GM19467 (cell line): ENCODE results near the gene LONP1.
"Not testable (repeated sequence)": the region's sequence is repeated elsewhere in the genome, so short reads cannot be mapped to it uniquely, and the experiment has no call there.

Source experiments
- ATAC-seq: cut with Tn5 transposase; IDR thresholded peaks from one replicate; pipeline ENCODE4 v1.9.1; 2021; ENCODE audit warnings: mild to moderate bottlenecking, moderate library complexity; ENCODE audit not compliant: unreplicated experiment

LONP1 gene

GRCh38 chr19:5693195-5694166, 26.5 kb downstream of the LONP1 start:
- no peak for ATAC-seq

DNA sequence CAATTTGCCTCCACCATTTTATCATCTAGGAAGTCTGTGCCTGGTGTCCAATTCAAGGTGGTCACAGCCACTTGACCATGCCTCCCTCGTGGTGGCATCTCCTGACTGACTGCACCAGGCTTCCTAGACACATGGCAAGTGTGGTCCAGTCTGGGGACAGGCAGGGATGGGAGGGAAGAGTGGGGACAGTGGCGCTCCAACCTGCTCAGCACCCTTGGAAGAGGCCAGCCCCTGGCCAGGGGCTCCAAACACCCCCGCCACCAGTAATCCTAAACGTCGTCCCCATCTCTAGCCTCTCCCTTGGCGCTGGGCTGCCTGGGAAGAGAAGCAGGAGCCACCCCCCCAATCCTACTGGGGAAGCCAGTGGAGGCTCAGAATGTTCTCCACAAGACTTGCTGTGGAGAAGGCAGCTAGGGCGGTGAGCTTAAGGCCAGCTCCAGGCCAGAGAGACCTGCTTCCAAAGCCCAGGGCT, 27.2 kb downstream of the LONP1 start:
- ATAC-seq: no peak

GRCh38 chr19:5691822-5692722, 27.9 kb downstream of the LONP1 start:
- ATAC-seq: no peak

DNA sequence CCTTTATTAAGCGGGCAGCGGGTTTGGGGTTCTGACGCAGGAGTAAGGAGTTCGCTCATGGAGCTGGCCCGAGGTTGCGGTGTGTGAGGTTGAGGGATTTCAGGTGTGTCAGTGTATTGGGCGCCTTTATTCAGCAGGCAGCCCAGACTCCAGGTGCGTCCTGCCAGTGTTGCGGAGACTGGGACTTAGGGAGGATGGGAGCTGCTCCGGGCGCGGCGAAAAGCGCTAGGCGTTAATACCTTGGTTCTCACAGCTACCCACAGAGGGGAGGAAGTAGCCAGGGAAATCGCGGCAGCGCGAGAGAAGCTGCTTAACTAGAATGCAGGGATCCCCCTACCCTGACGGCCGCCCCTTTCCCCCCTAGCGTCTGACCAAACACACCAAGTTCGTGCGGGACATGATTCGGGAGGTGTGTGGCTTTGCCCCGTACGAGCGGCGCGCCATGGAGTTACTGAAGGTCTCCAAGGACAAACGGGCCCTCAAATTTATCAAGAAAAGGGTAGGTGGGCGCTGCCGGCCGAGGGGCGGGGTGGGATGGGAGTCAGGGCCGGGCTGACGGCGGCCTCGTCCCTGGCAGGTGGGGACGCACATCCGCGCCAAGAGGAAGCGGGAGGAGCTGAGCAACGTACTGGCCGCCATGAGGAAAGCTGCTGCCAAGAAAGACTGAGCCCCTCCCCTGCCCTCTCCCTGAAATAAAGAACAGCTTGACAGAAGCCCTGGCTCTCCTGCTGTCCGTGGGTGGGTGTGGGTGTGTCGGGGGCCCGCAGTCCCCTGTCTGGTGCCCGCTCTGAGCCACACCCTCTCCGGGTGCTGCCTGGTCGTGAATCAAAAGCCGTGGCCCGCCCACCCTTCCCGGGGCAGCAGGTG, 28.8 kb downstream of the LONP1 start:
- no peak for ATAC-seq

- ATAC-seq: peak; percentile 51
Measured at GRCh38 chr19:5690125-5690954, 29.6 kb downstream of the LONP1 start, which contains the start of gene RPL36. TSS of gene RPL36 (plus strand) at chr19:5690295. CDS start at chr19:5690508, 213 bp downstream.

DNA sequence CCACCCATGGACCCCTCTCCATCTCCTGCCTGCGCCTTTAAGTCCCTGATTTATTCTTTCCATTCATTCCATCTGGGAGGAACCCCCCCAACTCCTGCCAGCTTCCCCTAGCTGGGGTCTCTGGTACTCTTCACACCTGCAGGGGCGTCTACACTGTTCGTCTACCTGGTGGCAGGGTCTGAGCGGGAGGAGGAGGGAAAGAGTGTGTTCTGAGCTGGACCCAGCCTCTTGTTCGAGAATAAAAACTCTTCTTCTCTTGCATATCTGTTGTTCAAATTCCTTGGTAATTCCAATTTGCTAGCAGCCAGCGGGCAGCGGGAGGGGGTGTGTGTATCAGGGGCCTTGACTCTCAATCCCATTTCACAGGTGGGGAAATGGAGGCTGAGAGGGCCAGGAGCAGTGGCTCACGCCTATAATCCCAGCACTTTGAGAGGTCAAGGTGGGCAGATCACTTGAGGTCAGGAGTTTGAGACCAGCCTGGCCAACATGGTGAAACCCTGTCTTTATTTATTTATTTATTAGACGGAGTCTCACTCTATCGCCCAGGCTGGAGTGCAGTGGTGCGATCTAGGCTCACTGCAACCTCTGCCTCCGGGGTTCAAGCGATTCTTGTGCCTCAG, 31.6 kb downstream of the LONP1 start:
- ATAC-seq: not testable (repeated sequence)

- ATAC-seq: no peak
Measured at GRCh38 chr19:5687360-5688198, 32.4 kb downstream of the LONP1 start.

DNA sequence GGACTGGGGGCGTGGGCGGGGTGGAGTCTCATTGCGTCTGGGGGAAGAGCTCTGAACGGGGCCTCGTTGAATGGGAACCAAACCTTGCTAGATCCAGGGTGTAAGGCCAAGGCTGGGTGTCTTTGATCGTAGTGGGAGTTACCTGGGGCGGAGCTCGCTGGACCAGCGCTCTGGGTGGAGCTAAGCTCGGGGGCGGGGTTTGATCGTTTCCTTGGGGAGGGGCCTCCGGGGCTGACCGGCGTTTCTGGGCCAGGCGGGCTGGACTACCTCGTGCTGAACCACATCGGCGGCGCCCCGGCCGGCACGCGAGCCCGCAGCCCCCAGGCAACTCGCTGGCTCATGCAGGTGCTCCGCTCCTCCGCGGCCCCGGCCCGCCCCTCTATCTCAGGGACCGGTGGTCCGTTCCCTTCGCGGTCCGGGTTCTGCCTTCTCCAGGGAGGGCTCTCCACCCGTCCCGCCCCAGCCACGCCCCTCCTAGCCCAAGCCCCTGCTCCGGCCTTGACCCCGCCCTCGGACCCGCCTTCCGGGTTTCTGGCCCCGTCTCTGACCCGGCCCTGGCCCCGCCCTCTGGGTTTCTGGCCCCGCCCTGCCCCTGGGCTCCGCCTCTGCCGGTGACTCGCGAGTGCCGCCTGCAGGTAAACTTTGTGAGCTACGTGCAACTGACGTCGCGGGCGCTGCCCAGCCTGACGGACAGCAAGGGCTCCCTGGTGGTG, 33.1 kb downstream of the LONP1 start:
- peak; percentile 36 for ATAC-seq

DNA sequence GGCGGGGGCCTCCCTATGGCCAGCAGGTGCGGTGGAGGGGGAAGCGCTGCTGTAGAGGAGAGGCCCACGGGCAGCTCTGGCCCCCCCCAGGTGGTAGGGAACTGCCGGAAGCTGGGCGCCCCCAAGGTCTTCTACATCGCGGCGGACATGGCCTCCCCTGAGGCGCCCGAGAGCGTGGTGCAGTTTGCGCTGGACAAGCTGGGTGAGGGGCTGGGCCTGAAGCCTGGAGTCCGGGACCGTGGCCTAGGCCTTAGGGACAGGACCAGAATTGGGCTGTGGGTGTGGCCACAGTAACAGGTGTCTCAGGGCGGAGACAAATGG, 33.7 kb downstream of the LONP1 start:
- ATAC-seq: no peak

- no peak for ATAC-seq
Measured at GRCh38 chr19:5684694-5685430, 35.1 kb downstream of the LONP1 start.

- no peak for ATAC-seq
Measured at GRCh38 chr19:5683177-5683886, 36.6 kb downstream of the LONP1 start.

- no peak for ATAC-seq
Measured at GRCh38 chr19:5682107-5682482, 37.9 kb downstream of the LONP1 start.

DNA sequence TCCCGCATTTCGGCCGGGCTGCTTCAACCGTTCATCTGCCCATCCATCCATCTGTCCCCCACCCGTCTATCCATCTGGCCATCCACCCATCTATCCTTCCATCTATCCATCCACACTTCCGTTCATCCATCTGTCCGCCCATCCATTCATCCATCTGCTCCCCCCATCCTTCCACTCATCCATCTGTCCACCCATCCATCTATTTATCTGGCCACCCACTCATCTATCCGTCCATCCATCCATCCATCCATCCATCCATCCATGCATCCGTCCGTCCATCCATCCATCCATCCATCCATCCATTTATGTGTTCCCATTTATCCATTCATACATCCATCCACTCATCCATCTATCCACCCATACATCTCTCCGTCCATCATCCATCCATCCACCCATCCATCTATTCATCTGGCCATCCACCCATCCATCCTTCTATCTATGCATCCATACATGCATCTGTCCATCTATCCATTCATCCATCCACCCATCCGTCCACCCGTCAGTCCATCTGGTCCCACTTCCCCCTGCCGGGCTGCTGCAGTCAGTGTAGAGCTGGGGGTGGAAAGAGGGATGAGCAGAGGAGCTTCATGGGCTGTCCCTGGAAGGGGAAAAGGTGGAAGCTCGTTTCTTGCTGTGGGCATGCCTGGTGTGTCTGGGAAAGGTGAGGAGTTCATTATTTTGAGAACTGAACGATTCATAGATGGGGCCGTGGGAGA, 38.4 kb downstream of the LONP1 start:
- no peak for ATAC-seq

DNA sequence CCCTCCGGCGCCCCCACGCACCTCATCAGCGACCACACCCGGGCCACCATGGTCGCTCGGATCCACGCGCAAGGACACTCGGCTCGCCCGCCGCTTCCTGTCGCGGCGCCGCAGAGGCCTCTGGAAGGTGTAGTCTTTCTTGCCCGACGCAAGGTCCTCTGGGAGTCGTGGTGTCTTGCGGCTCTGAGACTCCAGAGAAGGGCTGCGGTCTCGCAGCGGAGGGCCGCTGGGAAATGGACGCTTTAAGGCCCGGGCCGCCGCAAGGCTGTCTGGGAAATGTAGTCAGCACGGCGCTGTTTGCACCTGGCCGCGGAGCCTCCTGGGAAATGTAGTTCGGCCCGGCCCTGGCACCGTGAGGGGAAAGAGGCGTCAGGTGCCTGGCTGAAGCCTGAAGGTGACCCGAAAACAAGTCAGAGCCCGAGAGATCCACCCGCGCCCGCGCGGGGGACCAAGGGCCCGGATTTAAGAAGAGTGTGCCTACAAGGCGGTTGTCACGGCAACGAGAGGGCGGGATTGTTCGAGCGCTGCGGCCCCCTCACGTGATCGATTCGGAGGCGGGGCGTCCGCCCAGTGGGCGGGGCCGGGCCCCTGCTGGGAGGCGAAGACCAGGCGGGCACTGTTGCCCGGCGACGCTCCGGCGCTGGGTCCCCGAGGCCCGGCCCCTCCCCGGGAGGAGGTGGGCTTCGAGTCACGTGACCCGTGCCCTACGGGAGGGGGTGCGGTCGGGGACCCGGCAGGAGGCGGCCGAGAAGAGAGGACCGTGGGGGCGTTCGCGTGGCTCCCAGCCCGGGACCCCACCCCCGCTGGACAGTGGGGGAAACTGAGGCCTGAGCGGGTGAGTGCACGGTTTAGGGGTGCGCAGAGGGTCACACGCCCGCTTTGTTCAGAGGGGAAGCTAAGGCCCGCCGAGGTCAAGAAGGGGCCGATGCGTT, 39.2 kb downstream of the LONP1 start, which contains the start of the genes HSD11B1L and MICOS13:
Gene HSD11B1L (plus strand): TSS at position 591 of the 932 bp plus-strand sequence. CDS start 3,806 bp downstream, outside the sequence.
Gene MICOS13 (minus strand): TSS at position 80 of the 932 bp plus-strand sequence. CDS start 30 bp downstream, at position 50.
- peak; percentile 89 for ATAC-seq
